Gastrocnemius medialis (tissue), 4 donors: ENCODE results near the gene MSH5.

Source experiments
- CTCF ChIP-seq, 5 experiments: fragments of 450-650 bp in 3 of 5; fragments of 200-600 bp in 2 of 5; sonication (generic) in 2 of 5; IDR thresholded peaks in 4 of 5; conservative IDR thresholded peaks in 1 of 5; 1 replicate in 4 of 5; 2 replicates in 1 of 5; pipeline ENCODE4 v1.5.1; 2016 to 2019; ENCODE audit warnings: antibody characterized with exemption in 5 of 5, mild to moderate bottlenecking in 3 of 5, moderate library complexity in 3 of 5
- POLR2A ChIP-seq, 2 donors: fragments of 450-650 bp; IDR thresholded peaks; one replicate each; pipeline ENCODE4 v1.6.1; 2017; ENCODE audit warnings: antibody characterized with exemption in 2 of 2, mild to moderate bottlenecking in 2 of 2, moderate library complexity in 2 of 2

- TF ChIP-seq CTCF (IDR thresholded peaks at IDR 0.05 in 4 of 5, conservative IDR thresholded peaks at IDR 0.05 in 1 of 5) (no peak), POLR2A (IDR thresholded peaks at IDR 0.05) (no peak)
Observed at GRCh38 chr6:31727717-31728671, 11.8 kb upstream of the MSH5 start.
